K562 (cell line): Measurements from ENCODE around the gene AHCYL2. TPM values are rescaled to one million over a fixed set of nuclear protein-coding genes. Genes with fewer than 3 reads are reported as not detected.

Experiments
- ATAC-seq: fragments of 200-7000 bp; cut with Tn5 transposase; 3 replicates; pipeline ENCODE4 v1.9.1; 2020; ENCODE audit warnings: moderate library complexity
- BruUV-seq: library from RNA; stranded (reverse); fragments of 400-500 nt; replicated peaks from 2 replicates; lab custom pipeline; 2021; lab: Mats Ljungman, UMichigan
- CTCF ChIA-PET: fragments of 300-600 bp; formaldehyde crosslinking; extraction: SDS; loops from one replicate; lab custom pipeline; 2021; ENCODE audit warnings: low intra/inter-chr PET ratio; lab: Yijun Ruan, JAX
- POLR2A ChIA-PET: fragments of 300-600, 350-650 bp; sonication (Branson Sonifier 250); formaldehyde crosslinking; extraction: SDS; loops from one replicate; lab custom pipeline; 2021; ENCODE audit warnings: antibody characterized with exemption, inconsistent platforms; lab: Yijun Ruan, JAX
- DNase-seq, 4 experiments: peaks; one replicate each; pipeline versions ENCODE4 v3.0.0 to v3.0.0-alpha.2; 2011 to 2018; ENCODE audit warnings: low spot score in 3 of 4, mixed read lengths in 3 of 4; ENCODE audit errors: extremely low read depth in 1 of 4
- FAIRE-seq: peaks from 2 replicates; lab custom pipeline; 2011; peaks lifted over from hg19 to GRCh38; lab: Jason Lieb, UNC
- H2AFZ ChIP-seq: 2 replicates; pipeline ENCODE4 v1.6.0; 2011; ENCODE audit warnings: low read depth, low read length, control low read depth, inconsistent platforms
- H3K27ac ChIP-seq: fragments of 200-600 bp; 3 replicates; pipeline ENCODE4 v1.8.0; 2011; ENCODE audit warnings: low read depth, mild to moderate bottlenecking, control low read depth, inconsistent platforms, low read length, moderate library complexity, mixed read lengths; ENCODE audit errors: extremely low read depth
- H3K27me3 ChIP-seq, 2 experiments: fragments of 300-600 bp in 1 of 2; 2 replicates in 1 of 2; 3 replicates in 1 of 2; pipeline versions ENCODE4 v1.6.0 to v1.8.0; 2011; ENCODE audit warnings: inconsistent platforms in 2 of 2, low read length in 2 of 2, mild to moderate bottlenecking in 1 of 2, mixed read lengths in 1 of 2, moderate library complexity in 1 of 2; ENCODE audit not compliant: control insufficient read depth in 2 of 2, insufficient read depth in 2 of 2
- H3K36me3 ChIP-seq: fragments of 300-600 bp; 3 replicates; pipeline ENCODE4 v1.8.0; 2011; ENCODE audit warnings: mild to moderate bottlenecking, low read length, inconsistent platforms; ENCODE audit not compliant: control insufficient read depth, insufficient read depth
- H3K4me1 ChIP-seq, 2 experiments: fragments of 200-600 bp in 1 of 2; replicated peaks in 1 of 2; 2 replicates in 1 of 2; 3 replicates in 1 of 2; pipeline versions ENCODE4 v1.5.1 to v1.8.0; 2011; ENCODE audit warnings: inconsistent platforms in 2 of 2, low read length in 2 of 2, mild to moderate bottlenecking in 1 of 2, mixed read lengths in 1 of 2, moderate library complexity in 1 of 2; ENCODE audit not compliant: control insufficient read depth in 2 of 2, insufficient read depth in 2 of 2
- H3K4me2 ChIP-seq: 2 replicates; pipeline ENCODE4 v1.6.1; 2011; ENCODE audit warnings: low read length, control low read depth, inconsistent platforms, mixed read lengths; ENCODE audit not compliant: insufficient read depth
- H3K4me3 ChIP-seq: fragments of 200-600 bp; sonication (generic), shearing (Covaris generic); 2 replicates; pipeline ENCODE4 v1.5.1; 2016; ENCODE audit warnings: control low read depth, inconsistent platforms
- H3K79me2 ChIP-seq: fragments of 200-600 bp; 3 replicates; pipeline ENCODE4 v1.8.0; 2011; ENCODE audit warnings: low read length, inconsistent platforms; ENCODE audit not compliant: control insufficient read depth, insufficient read depth
- H3K9ac ChIP-seq, 2 experiments: 2 replicates each; pipeline versions ENCODE4 v1.6.0 to v1.6.1; 2011; ENCODE audit warnings: low read depth in 2 of 2, low read length in 2 of 2, control low read depth in 1 of 2, inconsistent platforms in 1 of 2, mild to moderate bottlenecking in 1 of 2, mixed read lengths in 1 of 2; ENCODE audit not compliant: insufficient read depth in 1 of 2
- H3K9me1 ChIP-seq: one replicate; pipeline ENCODE4 v1.6.0; 2011; ENCODE audit warnings: inconsistent platforms, mild to moderate bottlenecking, low read length, moderate library complexity; ENCODE audit not compliant: control insufficient read depth, insufficient read depth
- H3K9me3 ChIP-seq: replicated peaks from 2 replicates; pipeline ENCODE4 v1.5.1; 2011; ENCODE audit warnings: low read depth, low read length, inconsistent platforms; ENCODE audit not compliant: control insufficient read depth, insufficient read depth
- H4K20me1 ChIP-seq: replicated peaks from 2 replicates; pipeline ENCODE4 v1.6.1; 2011; ENCODE audit warnings: low read length, inconsistent platforms, mixed read lengths; ENCODE audit not compliant: control insufficient read depth, insufficient read depth
- TGIF2 ChIP-seq: sonication (generic); formaldehyde crosslinking; IDR thresholded peaks from 2 replicates; pipeline ENCODE4 v1.8.1; 2022; ENCODE audit warnings: mild to moderate bottlenecking, missing genetic modification reagents, moderate library complexity
- WGBS: fragments of 100-300 bp; shearing (Covaris generic); methylation state at CpG from one replicate; pipeline ENCODE4 v1.1.6; 2016; ENCODE audit warnings: low coverage, mixed read lengths; ENCODE audit not compliant: insufficient coverage; ENCODE audit errors: missing lambda C conversion rate; 5-methylcytosine and 5-hydroxymethylcytosine counted together
- in situ Hi-C: fragments of 300-500 bp; cut with MboI; formaldehyde crosslinking; loops from 4 replicates; pipeline ENCODE4 v1.15.0; 2018; ENCODE audit warnings: inconsistent platforms, mixed read lengths
- intact Hi-C: fragments of 100-400 bp; cut with micrococcal nuclease; formaldehyde crosslinking; loops from 2 replicates; pipeline ENCODE4 v1.14.2; 2022
- polyA plus RNA-seq, 8 experiments: library from polyadenylated mRNA; depleted of rRNA in 4 of 8; stranded (reverse) in 5 of 8; unstranded in 3 of 8; fragments of >200 nt; fragmentation: Nextera tagmentation in 2 of 8; fragmentation: Illumina TruSeq in 1 of 8; extraction: Ambion mirVana in 2 of 8; extraction: Trizol in 1 of 8; gene quantifications; 2 replicates each; pipeline versions ENCODE4 v1.2.1 to v1.2.3, GENCODE V29; 2011 to 2014; ENCODE audit warnings: inconsistent platforms in 1 of 8, missing spikeins in 1 of 8
- total RNA-seq, 7 experiments: library from RNA; depleted of rRNA in 6 of 7; stranded (reverse); fragments of >200 nt in 6 of 7; fragmentation: Illumina TruSeq in 2 of 7; extraction: Trizol in 2 of 7; gene quantifications; 2 replicates each; pipeline versions ENCODE4 v1.2.1 to v1.2.3, GENCODE V29; 2011 to 2021; ENCODE audit warnings: low replicate concordance in 1 of 7
- TF ChIP-seq, protein P1 (sequence below): fragments of 250-450 bp; sonication (Bioruptor Pico); IDR thresholded peaks from 2 replicates; pipeline ENCODE4 v1.4.0; 2020; ENCODE audit warnings: mild to moderate bottlenecking, moderate library complexity

AHCYL2 gene
- total and polyA plus RNA-seq, 9 of the 15 experiments (the other 6 are each of a cell fraction or from before 2014, with no cell fraction given), result 0.93 to 10.5 (median 5.2) TPM

DNA sequence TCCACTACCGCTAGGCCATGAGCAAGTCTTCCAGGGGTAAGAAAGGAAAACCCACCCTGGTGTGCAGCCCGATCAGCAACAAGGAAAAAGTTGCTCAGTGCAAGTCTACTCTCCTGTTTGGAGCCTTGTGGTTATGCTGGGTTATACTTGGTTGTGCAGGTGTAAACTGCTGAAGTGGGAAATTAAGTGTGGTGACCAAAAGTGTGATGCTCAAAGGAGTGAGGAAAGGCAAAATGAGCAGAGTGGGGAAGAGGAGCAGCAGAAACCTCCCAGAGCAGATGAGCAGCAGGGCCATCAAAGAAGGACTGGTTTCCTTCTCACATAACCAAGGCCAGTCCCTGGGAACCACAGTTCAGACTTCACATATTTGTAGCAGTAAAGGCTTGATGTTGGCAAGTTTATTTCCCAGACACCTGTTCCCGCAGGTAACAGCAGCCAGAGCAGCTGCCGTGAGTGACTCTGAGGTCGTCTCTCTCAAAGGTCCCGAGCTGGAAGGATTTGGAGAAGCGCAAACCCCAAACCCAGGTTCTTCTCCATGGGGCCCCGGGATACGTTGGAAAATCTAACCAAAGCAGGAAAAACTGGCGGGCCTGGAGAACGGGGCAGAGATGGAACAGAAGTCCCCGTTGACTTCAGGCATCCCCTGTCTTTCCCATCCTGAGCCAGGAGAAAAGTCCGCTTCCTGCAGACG, 37.0 kb upstream of the AHCYL2 start:
- 0 out of 2 replicates have a peak, but pooled peaks have one; percentile 54 for TF ChIP-seq TGIF2 (CRISPR knock-in tag)
- TF ChIP-seq, protein P1, sequence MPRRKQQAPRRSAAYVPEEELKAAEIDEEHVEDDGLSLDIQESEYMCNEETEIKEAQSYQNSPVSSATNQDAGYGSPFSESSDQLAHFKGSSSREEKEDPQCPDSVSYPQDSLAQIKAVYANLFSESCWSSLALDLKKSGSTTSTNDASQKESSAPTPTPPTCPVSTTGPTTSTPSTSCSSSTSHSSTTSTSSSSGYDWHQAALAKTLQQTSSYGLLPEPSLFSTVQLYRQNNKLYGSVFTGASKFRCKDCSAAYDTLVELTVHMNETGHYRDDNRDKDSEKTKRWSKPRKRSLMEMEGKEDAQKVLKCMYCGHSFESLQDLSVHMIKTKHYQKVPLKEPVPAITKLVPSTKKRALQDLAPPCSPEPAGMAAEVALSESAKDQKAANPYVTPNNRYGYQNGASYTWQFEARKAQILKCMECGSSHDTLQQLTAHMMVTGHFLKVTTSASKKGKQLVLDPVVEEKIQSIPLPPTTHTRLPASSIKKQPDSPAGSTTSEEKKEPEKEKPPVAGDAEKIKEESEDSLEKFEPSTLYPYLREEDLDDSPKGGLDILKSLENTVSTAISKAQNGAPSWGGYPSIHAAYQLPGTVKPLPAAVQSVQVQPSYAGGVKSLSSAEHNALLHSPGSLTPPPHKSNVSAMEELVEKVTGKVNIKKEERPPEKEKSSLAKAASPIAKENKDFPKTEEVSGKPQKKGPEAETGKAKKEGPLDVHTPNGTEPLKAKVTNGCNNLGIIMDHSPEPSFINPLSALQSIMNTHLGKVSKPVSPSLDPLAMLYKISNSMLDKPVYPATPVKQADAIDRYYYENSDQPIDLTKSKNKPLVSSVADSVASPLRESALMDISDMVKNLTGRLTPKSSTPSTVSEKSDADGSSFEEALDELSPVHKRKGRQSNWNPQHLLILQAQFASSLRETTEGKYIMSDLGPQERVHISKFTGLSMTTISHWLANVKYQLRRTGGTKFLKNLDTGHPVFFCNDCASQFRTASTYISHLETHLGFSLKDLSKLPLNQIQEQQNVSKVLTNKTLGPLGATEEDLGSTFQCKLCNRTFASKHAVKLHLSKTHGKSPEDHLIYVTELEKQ (CRISPR knock-in tag), result no peak
- no peaks in the 10 kb centered on the region for H3K79me2 ChIP-seq
- H3K27ac ChIP-seq, result no peak overlapping the region
- H3K27me3 ChIP-seq, result peaks cover 65 to 67% of the 10 kb centered on the region in 2 experiments
- no peaks in the 10 kb centered on the region for H3K36me3 ChIP-seq
- H3K4me3 ChIP-seq, result no peak overlapping the region
- ATAC-seq (no peak), FAIRE-seq (no peak), DNase-seq (no peak)
- POLR2A ChIA-PET, result interaction anchor here (0.7 kb wide), 1 partner anchor 380 kb away, joined by 3 read pairs; no protein-coding TSS in a partner anchor
- CTCF ChIA-PET, result interaction anchor here (0.6 kb wide), 1 partner anchor 26 kb away, joined by 3 read pairs; no protein-coding TSS in a partner anchor
- no peaks in the 10 kb centered on the region for H3K9me3 ChIP-seq
- H2AFZ ChIP-seq, result no peak overlapping the region
- no peaks in the 10 kb centered on the region for H3K9me1 ChIP-seq
- in situ Hi-C loops, result no loop called here
- BruUV-seq, result no TSS peak
- no peak overlapping the region for H3K4me2 ChIP-seq
- peaks cover 0 to 13% of the 10 kb centered on the region in 2 experiments; a peak in 2 of 5 replicates for H3K4me1 ChIP-seq
- intact Hi-C loops, result no loop called here
- no peaks in the 10 kb centered on the region; the same call in 1 of the 2 replicates for H4K20me1 ChIP-seq
- WGBS, result 14% methylated on average over 14 of the region's 14 CpGs
- no peak overlapping the region for H3K9ac ChIP-seq
